Lower leg skin (tissue), 4 donors: Measurements from ENCODE around the gene CRTAP. TPM values are rescaled to one million over a fixed set of nuclear protein-coding genes. Genes with fewer than 3 reads are reported as not detected.
"Not testable (repeated sequence)": the region's sequence is repeated elsewhere in the genome, so short reads cannot be mapped to it uniquely, and the experiment has no call there.

Experiments used
- DNase-seq, 2 donors: peaks; one replicate each; pipeline ENCODE4 v3.0.0-alpha.2; 2019; ENCODE audit warnings: low spot score in 2 of 2
- H3K4me3 ChIP-seq: fragments of 200-600 bp; sonication (generic); 2 replicates; pipeline ENCODE4 v1.5.1; 2017; ENCODE audit warnings: mild to moderate bottlenecking, low read depth; ENCODE audit not compliant: poor library complexity, severe bottlenecking
- CTCF ChIP-seq, 3 donors: fragments of 450-650 bp; IDR thresholded peaks; one replicate each; pipeline ENCODE4 v1.5.1; 2016; ENCODE audit warnings: antibody characterized with exemption in 3 of 3, mild to moderate bottlenecking in 3 of 3, moderate library complexity in 2 of 3
- POLR2A ChIP-seq, 2 donors: fragments of 450-650 bp; IDR thresholded peaks; one replicate each; pipeline ENCODE4 v1.6.1; 2016 to 2017; ENCODE audit warnings: antibody characterized with exemption in 2 of 2, mild to moderate bottlenecking in 1 of 2, moderate library complexity in 1 of 2
- WGBS, 2 donors: methylation state at CpG; one replicate each; pipeline ENCODE4 v1.1.5; 2018; 5-methylcytosine and 5-hydroxymethylcytosine counted together
- intact Hi-C: fragments of 100-400 bp; cut with DNase I; formaldehyde crosslinking; loops from one replicate; pipeline ENCODE4 v1.15.0; 2023; ENCODE audit warnings: low total_unique reads
- total RNA-seq, 4 donors: library from RNA; depleted of rRNA; stranded (reverse); fragments of >200 nt; gene quantifications; one replicate each; pipeline ENCODE4 v1.1.0, GENCODE V29; 2016

CRTAP gene
- total RNA-seq, 4 donors from 2014 or later, result 130 to 258 (median 196) TPM

- no peak for DNase-seq
- 85 to 95% methylated on average over 4 of the region's 4 CpGs for WGBS, 2 donors
- H3K4me3 ChIP-seq, result no peak overlapping the region
- intact Hi-C loops, result no loop called here
- no peak for TF ChIP-seq CTCF (IDR thresholded peaks at IDR 0.05)
- TF ChIP-seq POLR2A (IDR thresholded peaks at IDR 0.05), result no peak
Measured at GRCh38 chr3:33173672-33174071, 59.9 kb downstream of the CRTAP start.

- no peak for TF ChIP-seq POLR2A (IDR thresholded peaks at IDR 0.05)
- no peak for TF ChIP-seq CTCF (IDR thresholded peaks at IDR 0.05)
- DNase-seq, result no peak
- intact Hi-C loops, result no loop called here
- H3K4me3 ChIP-seq, result no peak overlapping the region
- 86 to 91% methylated on average over 4 of the region's 4 CpGs for WGBS, 2 donors
Measured at GRCh38 chr3:33174095-33174494, 60.3 kb downstream of the CRTAP start.

GRCh38 chr3:33174711-33175414 lies 61.0 kb downstream of the CRTAP start:
- intact Hi-C loops, result no loop called here
- no peak for TF ChIP-seq CTCF (IDR thresholded peaks at IDR 0.05)
- TF ChIP-seq POLR2A (IDR thresholded peaks at IDR 0.05), result no peak
- DNase-seq, result no peak
- no peak overlapping the region for H3K4me3 ChIP-seq
- 92 to 94% methylated on average over 19 of the region's 19 CpGs for WGBS, 2 donors

- no peak overlapping the region for H3K4me3 ChIP-seq
- 91 to 94% methylated on average over 1 of the region's 1 CpG for WGBS, 2 donors
- intact Hi-C loops, result no loop called here
- TF ChIP-seq POLR2A (IDR thresholded peaks at IDR 0.05), result no peak
- TF ChIP-seq CTCF (IDR thresholded peaks at IDR 0.05), result no peak
- no peak for DNase-seq
Measured at GRCh38 chr3:33179132-33179531, 65.3 kb downstream of the CRTAP start.

- TF ChIP-seq CTCF (IDR thresholded peaks at IDR 0.05) (no peak), POLR2A (IDR thresholded peaks at IDR 0.05) (no peak)
- no peak for DNase-seq
- H3K4me3 ChIP-seq, result no peak overlapping the region
- intact Hi-C loops, result no loop called here
- WGBS, 2 donors, result 84 to 89% methylated on average over 5 of the region's 5 CpGs
Measured at GRCh38 chr3:33181229-33181628, 67.4 kb downstream of the CRTAP start.

- DNase-seq, intact Hi-C loops, H3K4me3 ChIP-seq: not testable (repeated sequence)
- WGBS, 2 donors, result 87 to 92% methylated on average over 1 of the region's 1 CpG
Measured at GRCh38 chr3:33181641-33182040, 67.8 kb downstream of the CRTAP start.
